H4 (cell line): Measurements from ENCODE around the gene KCNMA1. TPM values are rescaled to one million over a fixed set of nuclear protein-coding genes. Genes with fewer than 3 reads are reported as not detected.

Source experiments
- DNase-seq: peaks from one replicate; pipeline ENCODE4 v3.0.0-alpha.2; 2015; ENCODE audit warnings: low spot score
- total RNA-seq: library from RNA; depleted of rRNA; stranded (reverse); fragments of >200 nt; shearing (Covaris generic); gene quantifications from 2 replicates; pipeline ENCODE4 v1.2.3, GENCODE V29; 2014

Gene KCNMA1
- total RNA-seq, 1 experiment from 2014 or later, result 8.4 TPM

- no peak for DNase-seq
These were observed 614.9 kb downstream of the KCNMA1 start for GRCh38 chr10:77022671-77023070.

DNA sequence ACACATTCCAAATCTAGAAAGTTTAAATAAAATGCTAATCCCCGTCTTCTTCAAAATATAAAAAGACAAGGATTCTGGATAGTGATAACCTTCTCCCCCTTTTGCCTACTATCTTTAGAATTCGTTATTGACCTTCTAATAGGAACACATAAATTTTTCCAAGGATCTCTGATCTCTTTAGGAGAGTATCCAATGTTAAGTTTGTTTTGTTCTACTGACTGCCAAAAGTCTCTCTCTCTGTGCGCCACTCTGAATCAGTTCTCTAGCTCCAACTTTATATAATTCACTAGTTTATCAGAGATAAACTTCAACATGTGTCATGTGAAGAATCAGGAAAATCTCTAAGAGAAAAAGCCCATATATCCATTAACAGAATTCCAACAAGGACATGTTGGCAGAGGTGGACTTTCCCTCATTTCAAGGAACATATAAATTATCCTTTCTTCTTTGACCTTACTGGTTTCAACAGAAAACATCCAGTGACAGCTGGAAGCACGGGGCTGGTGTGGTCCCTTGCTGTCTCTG lies 615.6 kb downstream of the KCNMA1 start:
- no peak for DNase-seq

GRCh38 chr10:77020426-77021040 lies 617.1 kb downstream of the KCNMA1 start:
- DNase-seq, result no peak

- DNase-seq, result no peak
These were observed 620.8 kb downstream of the KCNMA1 start for GRCh38 chr10:77016855-77017254.

GRCh38 chr10:77016278-77016815 lies 621.3 kb downstream of the KCNMA1 start:
- no peak for DNase-seq

DNA sequence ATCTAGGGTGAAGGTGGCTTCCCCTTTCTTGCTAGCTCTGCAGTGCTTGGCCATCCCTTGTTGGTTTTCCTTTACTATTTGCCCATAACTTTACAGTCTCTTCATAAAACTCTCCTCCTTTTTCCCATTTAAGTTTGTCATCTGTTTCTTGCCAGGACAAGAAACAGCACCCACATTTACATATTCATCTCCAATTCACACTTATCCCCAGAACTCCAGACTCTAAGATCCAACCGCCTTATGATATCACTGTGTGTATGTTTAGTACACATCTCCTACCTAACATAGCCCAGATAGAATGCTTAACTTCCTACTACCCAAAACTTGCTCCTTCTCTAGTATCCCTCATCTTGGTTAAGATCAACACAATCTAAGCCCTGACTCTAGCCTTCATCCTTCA lies 622.2 kb downstream of the KCNMA1 start:
- no peak for DNase-seq

DNA sequence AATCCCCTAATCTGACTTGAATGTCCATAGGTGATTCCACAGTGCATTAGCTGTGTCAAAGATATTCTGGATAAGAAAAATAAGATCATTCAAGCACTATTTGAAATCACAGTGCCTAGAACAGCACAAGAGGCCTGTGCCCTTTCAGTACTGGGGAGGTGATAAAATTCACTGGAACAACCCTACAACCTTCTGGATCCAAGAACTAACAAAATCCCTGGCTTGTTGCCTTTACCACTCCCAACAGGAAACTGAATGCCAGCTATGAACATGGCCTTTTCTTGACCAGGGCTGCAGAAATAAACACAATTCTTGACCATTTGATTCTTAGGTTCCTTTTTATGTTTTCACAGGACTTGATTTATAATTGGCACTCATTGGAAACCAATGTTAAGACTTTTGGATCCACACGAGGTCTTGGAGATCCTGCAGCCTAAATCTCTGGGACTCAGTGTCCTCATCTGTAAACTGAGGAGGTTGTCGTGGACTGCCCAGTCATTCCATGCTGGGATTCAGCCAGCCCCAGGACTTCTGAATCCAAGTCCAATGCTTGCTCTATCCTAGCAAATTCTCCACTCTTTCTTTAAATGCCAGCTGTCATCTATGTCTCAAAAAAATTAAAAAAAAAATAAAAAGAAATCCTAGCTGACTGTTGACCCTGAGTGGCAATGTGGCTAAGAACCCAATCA lies 624.7 kb downstream of the KCNMA1 start:
- DNase-seq, result no peak

- DNase-seq, result no peak
These were observed 625.5 kb downstream of the KCNMA1 start for GRCh38 chr10:77011874-77012811.

GRCh38 chr10:77010430-77010829 lies 627.2 kb downstream of the KCNMA1 start:
- DNase-seq, result no peak

GRCh38 chr10:77007834-77008233 lies 629.8 kb downstream of the KCNMA1 start:
- no peak for DNase-seq

DNA sequence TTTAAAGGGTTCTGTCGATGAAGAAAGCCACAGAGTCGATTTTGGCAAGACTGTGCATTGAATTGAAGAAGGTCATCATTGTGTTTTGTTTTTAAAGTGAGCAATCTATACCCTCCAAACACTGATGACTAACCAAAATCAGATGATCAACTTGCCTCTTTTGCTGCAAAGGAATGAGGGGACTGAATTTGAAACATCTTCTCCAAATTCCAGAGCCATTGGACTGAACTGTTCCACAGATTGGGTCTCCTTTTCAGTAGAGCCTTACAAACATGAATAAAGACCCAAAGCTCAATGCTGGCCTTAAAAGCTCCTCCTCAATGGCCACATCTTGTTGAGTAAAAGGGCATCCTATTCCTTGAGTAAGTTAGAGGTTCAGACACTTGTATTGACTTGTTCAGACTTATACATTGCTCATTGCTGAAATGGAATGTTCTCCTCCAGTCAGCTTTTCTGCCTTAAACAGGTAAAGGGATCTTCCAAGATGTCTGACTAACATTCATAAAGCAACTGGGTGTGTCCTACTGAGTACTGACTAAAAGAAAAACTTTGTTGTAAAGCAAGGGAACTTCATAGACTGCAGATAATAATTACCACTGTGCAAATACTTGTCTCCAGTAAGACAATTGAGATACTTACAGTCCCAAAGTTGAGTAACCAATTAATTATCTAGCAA lies 630.6 kb downstream of the KCNMA1 start:
- no peak for DNase-seq

DNA sequence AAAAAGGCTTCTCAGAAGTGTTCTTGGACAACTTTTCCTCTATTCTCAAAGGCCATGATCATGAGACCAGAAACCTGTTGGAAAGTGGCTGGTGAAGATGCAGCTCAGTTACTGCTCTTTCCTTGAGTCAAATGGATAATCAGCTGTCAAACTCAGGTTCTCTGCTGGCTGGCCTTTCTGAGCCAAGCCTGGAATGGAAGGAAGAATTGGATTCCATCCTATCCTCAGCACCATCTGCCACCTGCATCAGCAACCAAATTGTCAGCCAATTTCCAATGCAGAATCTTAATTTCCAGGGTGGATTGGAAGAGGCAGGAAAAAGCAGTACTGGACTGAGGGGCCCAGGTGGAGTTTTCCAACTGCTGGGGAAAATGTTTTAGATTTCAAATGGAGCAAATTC lies 631.7 kb downstream of the KCNMA1 start:
- DNase-seq, result no peak

- peak; percentile 58 for DNase-seq
These were observed 632.6 kb downstream of the KCNMA1 start for GRCh38 chr10:77004917-77005564.

- DNase-seq, result no peak
These were observed 634.7 kb downstream of the KCNMA1 start for GRCh38 chr10:77002872-77003271.

DNA sequence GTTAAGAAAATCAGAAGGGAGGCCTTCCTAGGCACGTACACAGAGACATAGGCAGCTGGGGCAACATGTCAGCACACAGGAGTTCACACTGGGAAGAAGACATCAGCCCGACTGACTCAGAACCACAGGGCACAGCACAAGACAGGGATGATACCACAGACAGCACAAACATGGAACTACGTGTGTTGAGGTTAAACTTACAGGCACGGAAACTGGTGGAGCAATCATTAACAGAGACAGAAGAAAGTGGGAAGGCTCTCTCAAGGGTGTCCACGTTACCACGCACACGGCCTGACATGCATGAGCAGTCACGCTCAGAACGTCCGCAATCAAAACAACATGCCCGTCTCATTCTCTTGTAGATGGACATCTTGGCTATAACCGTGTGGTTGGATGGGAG lies 636.4 kb downstream of the KCNMA1 start:
- no peak for DNase-seq

DNA sequence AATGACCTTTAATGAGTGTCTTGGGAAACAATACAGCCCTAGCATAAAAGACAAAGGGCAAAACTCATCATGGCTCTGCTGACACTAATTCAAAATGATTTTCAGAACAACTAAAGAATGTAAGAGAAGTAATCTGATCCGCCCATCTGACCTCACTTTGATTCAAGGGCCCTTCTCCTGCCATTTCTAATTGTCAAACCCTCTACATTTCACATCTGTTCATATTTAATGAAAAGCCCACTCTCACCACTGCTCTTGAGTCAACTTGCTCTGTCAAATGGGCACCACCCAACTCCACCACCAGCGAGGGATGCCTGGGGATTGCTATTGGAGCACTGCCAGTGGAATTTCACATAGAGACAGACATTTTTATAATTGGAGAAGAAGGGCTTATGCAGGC lies 639.2 kb downstream of the KCNMA1 start:
- DNase-seq, result no peak

GRCh38 chr10:76997631-76998030 lies 640.0 kb downstream of the KCNMA1 start:
- DNase-seq, result no peak

DNA sequence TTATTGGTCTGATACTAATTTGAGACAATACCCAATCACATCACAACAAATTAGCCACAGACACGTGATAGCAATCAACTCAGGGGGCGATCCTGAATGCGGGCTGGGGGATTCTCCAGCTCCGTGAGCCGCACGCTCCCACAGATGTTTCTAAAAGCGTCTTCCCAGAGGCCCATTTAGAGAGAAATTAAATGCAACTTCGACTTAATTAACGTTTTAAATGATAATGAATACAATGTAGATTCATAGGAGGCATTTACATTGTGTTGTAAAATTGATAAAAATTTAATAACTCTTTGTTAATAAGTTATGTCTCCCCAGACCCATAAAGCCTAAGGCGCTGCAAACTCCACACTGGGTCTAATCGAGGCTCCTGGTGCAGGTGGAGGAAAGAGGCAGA lies 642.6 kb downstream of the KCNMA1 start:
- DNase-seq, result no peak

- DNase-seq, result no peak
These were observed 644.4 kb downstream of the KCNMA1 start for GRCh38 chr10:76993213-76993612.

- DNase-seq, result no peak
These were observed 645.1 kb downstream of the KCNMA1 start for GRCh38 chr10:76992467-76992866.

- no peak for DNase-seq
These were observed 646.0 kb downstream of the KCNMA1 start for GRCh38 chr10:76991621-76992020.
